MM.1S (cell line): ENCODE results near the gene ANKRD44.

Experiments
- CTCF ChIP-seq: fragments of 300-600 bp; sonication (generic); IDR thresholded peaks from 2 replicates; pipeline ENCODE4 v1.5.1; 2016; ENCODE audit warnings: antibody characterized with exemption, low read length, mixed read lengths
- EZH2 ChIP-seq: fragments of 300-600 bp; sonication (generic); optimal IDR thresholded peaks from 2 replicates; pipeline ENCODE3; 2017; ENCODE audit warnings: low read depth, mild to moderate bottlenecking, antibody characterized with exemption, low read length, mixed read lengths
- EZH2phosphoT487 ChIP-seq: fragments of 300-600 bp; sonication (generic); IDR thresholded peaks from 2 replicates; pipeline ENCODE4 v1.6.1; 2018; ENCODE audit warnings: antibody characterized with exemption, low read length

- TF ChIP-seq EZH2 (no peak), CTCF (no peak), EZH2phosphoT487 (no peak)
Observed at GRCh38 chr2:197069958-197070357, 240.6 kb downstream of the ANKRD44 start.
